Skeletal muscle tissue (tissue), 4 donors: ENCODE data around the gene LHFPL6. TPM values are rescaled to one million over a fixed set of nuclear protein-coding genes. Genes with fewer than 3 reads are reported as not detected.

Experiments used
- H3K27ac ChIP-seq: one replicate; pipeline ENCODE4 v1.7.0; 2013; ENCODE audit warnings: mild to moderate bottlenecking, low read depth, low read length, inconsistent platforms
- H3K27me3 ChIP-seq, 3 donors: one replicate each; pipeline ENCODE4 v1.7.0; 2013; ENCODE audit warnings: low read length in 3 of 3; ENCODE audit not compliant: control insufficient read depth in 3 of 3, insufficient read depth in 3 of 3
- H3K36me3 ChIP-seq, 3 donors: one replicate each; pipeline ENCODE4 v1.7.0; 2013; ENCODE audit warnings: low read length in 3 of 3; ENCODE audit not compliant: control insufficient read depth in 3 of 3, insufficient read depth in 3 of 3
- H3K4me1 ChIP-seq, 3 donors: one replicate each; pipeline ENCODE4 v1.7.0; 2013; ENCODE audit warnings: low read length in 3 of 3, mild to moderate bottlenecking in 3 of 3; ENCODE audit not compliant: control insufficient read depth in 3 of 3, insufficient read depth in 3 of 3
- H3K4me3 ChIP-seq, 3 donors: one replicate each; pipeline ENCODE4 v1.7.0; 2013; ENCODE audit warnings: low read length in 3 of 3
- H3K9ac ChIP-seq, 3 donors: one replicate each; pipeline ENCODE4 v1.7.0; 2013; ENCODE audit warnings: low read length in 3 of 3, mild to moderate bottlenecking in 3 of 3, moderate library complexity in 2 of 3, low read depth in 1 of 3
- H3K9me3 ChIP-seq, 3 donors: one replicate each; pipeline ENCODE4 v1.7.0; 2013; ENCODE audit warnings: low read length in 3 of 3; ENCODE audit not compliant: control insufficient read depth in 3 of 3
- total RNA-seq: library from RNA; depleted of rRNA; stranded (reverse); fragments of >200 nt; gene quantifications from one replicate; pipeline ENCODE4 v1.2.3, GENCODE V29; 2014
- donor health status: Osteomylitis.

LHFPL6 gene
- total RNA-seq, 1 donor from 2014 or later: 32.4 TPM

GRCh38 chr13:39612023-39612637, 9.1 kb upstream of the LHFPL6 start:
- no peaks in the 10 kb centered on the region for H3K9me3 ChIP-seq
- H3K4me1 ChIP-seq: no peaks in the 10 kb centered on the region
- no peak overlapping the region for H3K4me3 ChIP-seq
- no peaks in the 10 kb centered on the region for H3K27me3 ChIP-seq
- no peaks in the 10 kb centered on the region for H3K36me3 ChIP-seq
- H3K9ac ChIP-seq: no peak overlapping the region
- no peak overlapping the region for H3K27ac ChIP-seq

DNA sequence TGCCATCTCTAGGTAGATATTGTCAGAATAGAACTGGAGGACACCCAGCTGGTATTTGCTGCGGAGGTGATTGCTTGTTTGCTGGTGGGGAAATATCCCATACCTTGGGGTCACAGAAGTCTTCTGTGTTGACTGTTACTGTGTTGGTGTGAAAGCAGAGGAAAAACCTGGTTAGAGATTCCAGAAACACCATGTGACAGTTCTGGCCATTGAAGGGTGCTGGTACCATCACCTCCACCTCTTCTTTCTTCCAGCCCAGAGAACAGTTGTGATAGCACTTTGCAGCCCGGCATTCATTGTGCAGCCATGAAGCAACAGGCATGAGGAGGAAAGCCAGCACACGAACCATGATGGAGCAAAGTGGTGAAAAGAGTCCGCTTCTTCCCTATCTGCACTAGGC, 4.9 kb upstream of the LHFPL6 start:
- Histone ChIP-seq H3K36me3 (no peaks in the 10 kb centered on the region), H3K27me3 (peaks cover 0 to 2% (median 0%) of the 10 kb centered on the region in 3 donors), H3K4me3 (no peak overlapping the region), H3K4me1 (peaks cover 0 to 5% (median 3%) of the 10 kb centered on the region in 3 donors), H3K9me3 (no peaks in the 10 kb centered on the region), H3K9ac (no peak overlapping the region), H3K27ac (no peak overlapping the region)

- H3K27me3 ChIP-seq: peaks cover 0 to 3% (median 2%) of the 10 kb centered on the region in 3 donors
- H3K4me1 ChIP-seq: peaks cover 0 to 15% (median 7%) of the 10 kb centered on the region in 3 donors
- no peak overlapping the region for H3K27ac ChIP-seq
- H3K4me3 ChIP-seq: no peak overlapping the region
- no peaks in the 10 kb centered on the region for H3K9me3 ChIP-seq
- no peak overlapping the region for H3K9ac ChIP-seq
- H3K36me3 ChIP-seq: no peaks in the 10 kb centered on the region
Measured at GRCh38 chr13:39605677-39606320, 2.8 kb upstream of the LHFPL6 start.

- H3K4me3 ChIP-seq: no peak overlapping the region
- peaks cover 0 to 4% (median 3%) of the 10 kb centered on the region in 3 donors for H3K27me3 ChIP-seq
- no peak overlapping the region for H3K27ac ChIP-seq
- H3K9ac ChIP-seq: no peak overlapping the region
- H3K4me1 ChIP-seq: peaks cover 0 to 15% (median 8%) of the 10 kb centered on the region in 3 donors
- H3K36me3 ChIP-seq: no peaks in the 10 kb centered on the region
- H3K9me3 ChIP-seq: no peaks in the 10 kb centered on the region
Measured at GRCh38 chr13:39604756-39605155, 1.8 kb upstream of the LHFPL6 start.

- Histone ChIP-seq H3K27ac (peak overlapping the region; percentile 77), H3K4me1 (peaks cover 0 to 15% (median 8%) of the 10 kb centered on the region in 3 donors), H3K36me3 (no peaks in the 10 kb centered on the region), H3K4me3 (peak overlapping the region; percentile 79 to 87 (median 84)), H3K9ac (peak overlapping the region; percentile 57 to 71 (median 69)), H3K27me3 (peaks cover 0 to 4% (median 3%) of the 10 kb centered on the region in 3 donors), H3K9me3 (no peaks in the 10 kb centered on the region)
Measured at GRCh38 chr13:39603424-39603947, 493 bp upstream of the LHFPL6 start.

DNA sequence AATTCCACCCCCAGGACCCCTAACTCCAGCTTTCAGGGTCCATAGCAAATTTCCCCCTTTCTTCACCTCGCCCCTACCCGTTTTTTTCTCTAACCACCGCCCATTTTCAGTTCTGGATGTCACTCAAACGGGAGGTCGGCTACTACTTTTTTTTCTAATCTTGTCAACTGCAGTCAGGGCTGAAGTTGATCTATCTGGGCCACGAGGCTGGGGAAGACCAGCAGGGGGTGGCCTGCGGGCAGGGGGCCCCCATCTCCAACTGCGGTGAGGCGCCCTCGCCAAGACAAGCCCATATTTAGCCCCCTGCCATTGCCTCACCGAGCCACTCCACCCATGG, 748 bp downstream of the LHFPL6 start:
- no peaks in the 10 kb centered on the region for H3K36me3 ChIP-seq
- peak overlapping the region; percentile 74 to 79 (median 79) for H3K9ac ChIP-seq
- no peaks in the 10 kb centered on the region for H3K9me3 ChIP-seq
- peak overlapping the region; percentile 77 for H3K27ac ChIP-seq
- H3K4me1 ChIP-seq: peaks cover 3 to 15% (median 8%) of the 10 kb centered on the region in 3 donors
- peak overlapping the region; percentile 79 to 87 (median 79) for H3K4me3 ChIP-seq
- peaks cover 0 to 4% (median 3%) of the 10 kb centered on the region in 3 donors for H3K27me3 ChIP-seq

DNA sequence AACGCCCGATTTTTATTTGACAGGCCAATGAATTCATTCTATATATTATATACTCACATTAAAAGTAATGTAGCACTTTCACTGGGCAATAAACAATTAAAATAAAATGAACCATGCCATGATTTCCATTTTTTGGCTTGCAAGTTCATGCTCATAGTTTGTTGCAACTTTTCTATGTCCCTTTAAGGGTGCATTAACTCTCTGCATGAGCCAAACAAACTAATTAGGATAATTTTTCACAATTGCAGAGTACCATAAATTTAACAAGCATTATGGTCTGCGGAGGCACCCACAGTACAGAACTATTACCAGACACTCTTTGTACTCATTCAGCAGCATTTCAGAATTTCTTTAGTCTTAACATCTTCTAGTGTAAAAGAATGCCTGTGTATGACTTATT, 1.4 kb downstream of the LHFPL6 start:
- Histone ChIP-seq H3K9me3 (no peaks in the 10 kb centered on the region), H3K36me3 (no peaks in the 10 kb centered on the region), H3K9ac (no peak overlapping the region), H3K4me1 (peaks cover 3 to 19% (median 8%) of the 10 kb centered on the region in 3 donors), H3K27ac (no peak overlapping the region), H3K4me3 (peak overlapping the region; percentile 79 to 87 (median 79)), H3K27me3 (peaks cover 0 to 4% (median 3%) of the 10 kb centered on the region in 3 donors)

DNA sequence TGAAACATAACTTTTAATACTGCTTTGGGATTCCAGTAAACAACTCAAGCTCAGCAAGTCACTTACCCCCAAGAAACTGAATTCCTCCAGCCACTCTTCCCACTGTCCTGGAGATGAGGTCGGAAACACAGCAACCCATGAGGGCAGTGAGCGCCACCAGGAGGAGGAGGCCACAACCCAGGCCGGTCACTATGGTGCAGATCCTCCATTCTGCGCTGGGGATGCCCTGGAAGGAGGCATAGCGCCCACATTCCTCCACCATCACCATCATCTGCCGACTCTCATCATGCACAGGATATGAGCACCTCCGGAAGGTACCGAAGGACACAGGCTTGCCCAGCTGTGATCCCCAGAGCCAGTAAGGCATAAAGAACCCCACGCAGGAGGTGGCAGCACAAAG, 2.2 kb downstream of the LHFPL6 start:
- Histone ChIP-seq H3K4me3 (peak overlapping the region; percentile 48 to 79 (median 62)), H3K4me1 (peaks cover 3 to 19% (median 8%) of the 10 kb centered on the region in 3 donors), H3K9ac (no peak overlapping the region), H3K27me3 (peaks cover 0 to 4% (median 3%) of the 10 kb centered on the region in 3 donors), H3K36me3 (no peaks in the 10 kb centered on the region), H3K9me3 (no peaks in the 10 kb centered on the region), H3K27ac (no peak overlapping the region)

- peak overlapping the region in 1 of 3 donors; percentile 79 for H3K4me3 ChIP-seq
- H3K9ac ChIP-seq: no peak overlapping the region
- peaks cover 3 to 19% (median 8%) of the 10 kb centered on the region in 3 donors for H3K4me1 ChIP-seq
- no peaks in the 10 kb centered on the region for H3K36me3 ChIP-seq
- no peaks in the 10 kb centered on the region for H3K9me3 ChIP-seq
- no peak overlapping the region for H3K27ac ChIP-seq
- peaks cover 0 to 4% (median 3%) of the 10 kb centered on the region in 3 donors for H3K27me3 ChIP-seq
Measured at GRCh38 chr13:39599842-39600241, 3.2 kb downstream of the LHFPL6 start.

GRCh38 chr13:39599012-39599411, 4.0 kb downstream of the LHFPL6 start:
- peak overlapping the region in 1 of 3 donors; percentile 79 for H3K4me3 ChIP-seq
- H3K27me3 ChIP-seq: peaks cover 0 to 4% (median 3%) of the 10 kb centered on the region in 3 donors
- H3K9me3 ChIP-seq: no peaks in the 10 kb centered on the region
- no peaks in the 10 kb centered on the region for H3K36me3 ChIP-seq
- no peak overlapping the region for H3K27ac ChIP-seq
- no peak overlapping the region for H3K9ac ChIP-seq
- H3K4me1 ChIP-seq: peaks cover 3 to 19% (median 8%) of the 10 kb centered on the region in 3 donors
